ENCODE results near the gene TMEM43.

Gene TMEM43

GRCh38 chr3:14175383-14176037, 50.7 kb downstream of the TMEM43 start:
- peak; percentile 15 to 61 (median 25) for DNase-seq (ENCODE audit: low read depth in 2 of 3, low spot score in 1 of 3)

- no peak for DNase-seq (ENCODE audit: low read depth in 2 of 3, low spot score in 1 of 3)
Measured at GRCh38 chr3:14177580-14178246, 52.9 kb downstream of the TMEM43 start.

- peak; percentile 94 to 97 (median 94) for DNase-seq (ENCODE audit: low read depth in 2 of 3, low spot score in 1 of 3)
Measured at GRCh38 chr3:14178247-14179113, 53.6 kb downstream of the TMEM43 start, which contains the start of the genes LSM3 and XPC. Gene LSM3, plus strand, starts transcription at chr3:14178817. Its CDS starts 44 bp downstream, at chr3:14178861. Gene XPC, minus strand, starts transcription at chr3:14178601. Its CDS starts 33 bp downstream, at chr3:14178568.

- DNase-seq (ENCODE audit: low read depth in 2 of 3, low spot score in 1 of 3) = no peak
Measured at GRCh38 chr3:14179114-14179465, 54.2 kb downstream of the TMEM43 start.

- DNase-seq (ENCODE audit: low read depth in 2 of 3, low spot score in 1 of 3) = no peak
Measured at GRCh38 chr3:14179795-14180194, 54.9 kb downstream of the TMEM43 start.

GRCh38 chr3:14181253-14181652, 56.4 kb downstream of the TMEM43 start:
- no peak for DNase-seq (ENCODE audit: low read depth in 2 of 3, low spot score in 1 of 3)

GRCh38 chr3:14183015-14183577, 58.2 kb downstream of the TMEM43 start:
- DNase-seq (ENCODE audit: low read depth in 2 of 3, low spot score in 1 of 3) = no peak

GRCh38 chr3:14186854-14187458, 62.1 kb downstream of the TMEM43 start:
- no peak for DNase-seq (ENCODE audit: low read depth in 2 of 3, low spot score in 1 of 3)

GRCh38 chr3:14188041-14188754, 63.3 kb downstream of the TMEM43 start:
- no peak for DNase-seq (ENCODE audit: low read depth in 2 of 3, low spot score in 1 of 3)
